CD4-positive, alpha-beta memory T cell (primary cell): ENCODE measurements around the gene PARD3B. TPM values are rescaled to one million over a fixed set of nuclear protein-coding genes. Genes with fewer than 3 reads are reported as not detected.

Experiments
- CTCF ChIA-PET: fragments of 350-600 bp; sonication (Branson Sonifier 250); formaldehyde crosslinking; loops from one replicate; lab custom pipeline; 2021; ENCODE audit warnings: inconsistent platforms; ENCODE audit not compliant: partially characterized antibody; lab: Charles Lee
- POLR2A ChIA-PET: fragments of 350-600 bp; sonication (Branson Sonifier 250); formaldehyde crosslinking; loops from one replicate; lab custom pipeline; 2021; ENCODE audit not compliant: partially characterized antibody; lab: Charles Lee
- DNase-seq, 5 donors: peaks; one replicate each; pipeline versions ENCODE4 v3.0.0 to v3.0.0-alpha.2; 2020 to 2022; ENCODE audit warnings: mixed read lengths in 1 of 5
- H3K27ac ChIP-seq: one replicate; pipeline ENCODE4 v1.7.0; 2013; ENCODE audit warnings: low read depth, low read length
- H3K27me3 ChIP-seq: 2 replicates; pipeline ENCODE4 v1.7.0; 2013; ENCODE audit warnings: mild to moderate bottlenecking, low read length, moderate library complexity; ENCODE audit not compliant: insufficient read depth
- H3K36me3 ChIP-seq: 2 replicates; pipeline ENCODE4 v1.7.0; 2013; ENCODE audit warnings: mild to moderate bottlenecking, low read length, moderate library complexity; ENCODE audit not compliant: insufficient read depth
- H3K4me1 ChIP-seq: 2 replicates; pipeline ENCODE4 v1.7.0; 2013; ENCODE audit warnings: mild to moderate bottlenecking, low read length, moderate library complexity; ENCODE audit not compliant: insufficient read depth
- H3K4me3 ChIP-seq, 2 donors: one replicate each; pipeline ENCODE4 v1.7.0; 2013; ENCODE audit warnings: low read length in 2 of 2, mild to moderate bottlenecking in 1 of 2
- H3K9me3 ChIP-seq, 2 donors: one replicate each; pipeline ENCODE4 v1.7.0; 2013; ENCODE audit warnings: low read length in 2 of 2, control low read depth in 1 of 2; ENCODE audit not compliant: control insufficient read depth in 1 of 2
- H3K27ac Mint-ChIP-seq, 7 donors: one replicate each; pipeline ENCODE4 v1.8.0; 2020 to 2021; ENCODE audit warnings: mixed read lengths in 7 of 7, mild to moderate bottlenecking in 6 of 7, inconsistent platforms in 3 of 7, moderate library complexity in 3 of 7
- H3K27me3 Mint-ChIP-seq, 2 donors: one replicate each; pipeline ENCODE4 v1.8.0; 2020 to 2021; ENCODE audit warnings: mixed read lengths in 2 of 2
- H3K36me3 Mint-ChIP-seq, 2 donors: one replicate each; pipeline ENCODE4 v1.8.0; 2020 to 2021; ENCODE audit warnings: mixed read lengths in 2 of 2, inconsistent platforms in 1 of 2, mild to moderate bottlenecking in 1 of 2
- H3K4me1 Mint-ChIP-seq, 4 donors: one replicate each; pipeline ENCODE4 v1.8.0; 2020 to 2021; ENCODE audit warnings: mixed read lengths in 4 of 4, mild to moderate bottlenecking in 1 of 4
- H3K4me3 Mint-ChIP-seq, 8 donors: one replicate each; pipeline ENCODE4 v1.8.0; 2020 to 2021; ENCODE audit warnings: mixed read lengths in 8 of 8, mild to moderate bottlenecking in 7 of 8, moderate library complexity in 6 of 8, inconsistent platforms in 3 of 8
- H3K9me3 Mint-ChIP-seq, 8 donors: one replicate each; pipeline ENCODE4 v1.8.0; 2020 to 2021; ENCODE audit warnings: mixed read lengths in 8 of 8, mild to moderate bottlenecking in 5 of 8, inconsistent platforms in 3 of 8, moderate library complexity in 1 of 8
- intact Hi-C: fragments of 100-400 bp; cut with micrococcal nuclease; formaldehyde crosslinking; loops from one replicate; pipeline ENCODE4 v1.15.1; 2023
- polyA plus RNA-seq, 2 donors: library from polyadenylated mRNA; unstranded; fragments of 300-500 nt; fragmentation: Illumina TruSeq; gene quantifications; one replicate each; pipeline ENCODE4 v1.2.3, GENCODE V29; 2021
- total RNA-seq, 2 experiments: library from RNA; stranded (reverse); gene quantifications; one replicate each; pipeline ENCODE4 v1.2.3, GENCODE V29; 2021

Gene PARD3B
- total and polyA plus RNA-seq, 4 experiments from 2014 or later, result 0.44 to 1.3 (median 1.2) TPM; not detected in 1

GRCh38 chr2:205176546-205176945, 631.3 kb downstream of the PARD3B start:
- intact Hi-C loops, result no loop called here
- no peaks in the 10 kb centered on the region for H3K36me3 Mint-ChIP-seq
- no peaks in the 10 kb centered on the region for H3K36me3 ChIP-seq
- ChIA-PET CTCF (no interaction called here), POLR2A (no interaction called here)
- H3K27ac Mint-ChIP-seq, result no peak overlapping the region
- H3K4me3 ChIP-seq, result no peak overlapping the region
- H3K27me3 ChIP-seq, result no peaks in the 10 kb centered on the region
- no peak for DNase-seq
- no peaks in the 10 kb centered on the region for H3K4me1 Mint-ChIP-seq
- H3K4me1 ChIP-seq, result no peaks in the 10 kb centered on the region
- H3K27me3 Mint-ChIP-seq, result peaks cover 0 to 1% of the 10 kb centered on the region in 2 donors
- H3K9me3 Mint-ChIP-seq, result no peaks in the 10 kb centered on the region
- H3K9me3 ChIP-seq, result no peaks in the 10 kb centered on the region
- H3K27ac ChIP-seq, result no peak overlapping the region
- no peak overlapping the region for H3K4me3 Mint-ChIP-seq

- Histone ChIP-seq H3K9me3 (no peaks in the 10 kb centered on the region), H3K36me3 (no peaks in the 10 kb centered on the region), H3K4me1 (no peaks in the 10 kb centered on the region), H3K27me3 (no peaks in the 10 kb centered on the region), H3K4me3 (no peak overlapping the region), H3K27ac (no peak overlapping the region)
- H3K27ac Mint-ChIP-seq, result no peak overlapping the region
- H3K4me3 Mint-ChIP-seq, result no peak overlapping the region
- H3K4me1 Mint-ChIP-seq, result no peaks in the 10 kb centered on the region
- ChIA-PET POLR2A (no interaction called here), CTCF (no interaction called here)
- no peak for DNase-seq
- intact Hi-C loops, result no loop called here
- no peaks in the 10 kb centered on the region for H3K9me3 Mint-ChIP-seq
- peaks cover 0 to 1% of the 10 kb centered on the region in 2 donors for H3K27me3 Mint-ChIP-seq
- no peaks in the 10 kb centered on the region for H3K36me3 Mint-ChIP-seq
These were observed 632.3 kb downstream of the PARD3B start for GRCh38 chr2:205177546-205177945.

GRCh38 chr2:205180730-205181129, 635.5 kb downstream of the PARD3B start:
- Histone ChIP-seq H3K4me3 (no peak overlapping the region), H3K4me1 (no peaks in the 10 kb centered on the region), H3K36me3 (no peaks in the 10 kb centered on the region), H3K27me3 (no peaks in the 10 kb centered on the region), H3K27ac (no peak overlapping the region), H3K9me3 (no peaks in the 10 kb centered on the region)
- Mint-ChIP-seq H3K4me3 (no peak overlapping the region), H3K27me3 (peaks cover 0 to 1% of the 10 kb centered on the region in 2 donors), H3K36me3 (no peaks in the 10 kb centered on the region), H3K4me1 (no peaks in the 10 kb centered on the region), H3K9me3 (no peaks in the 10 kb centered on the region), H3K27ac (no peak overlapping the region)
- ChIA-PET CTCF (no interaction called here), POLR2A (no interaction called here)
- intact Hi-C loops, result no loop called here
- no peak for DNase-seq

GRCh38 chr2:205187731-205188130, 642.5 kb downstream of the PARD3B start:
- no peaks in the 10 kb centered on the region for H3K4me1 ChIP-seq
- ChIA-PET CTCF (no interaction called here), POLR2A (no interaction called here)
- intact Hi-C loops, result no loop called here
- H3K36me3 ChIP-seq, result no peaks in the 10 kb centered on the region
- no peak for DNase-seq
- Mint-ChIP-seq H3K4me3 (no peak overlapping the region), H3K4me1 (no peaks in the 10 kb centered on the region), H3K9me3 (no peaks in the 10 kb centered on the region), H3K36me3 (no peaks in the 10 kb centered on the region), H3K27me3 (no peaks in the 10 kb centered on the region), H3K27ac (no peak overlapping the region)
- H3K9me3 ChIP-seq, result no peaks in the 10 kb centered on the region
- H3K27me3 ChIP-seq, result no peaks in the 10 kb centered on the region
- no peak overlapping the region for H3K4me3 ChIP-seq
- H3K27ac ChIP-seq, result no peak overlapping the region

GRCh38 chr2:205188239-205189138, 643.2 kb downstream of the PARD3B start:
- Mint-ChIP-seq H3K27ac (no peak overlapping the region), H3K36me3 (no peaks in the 10 kb centered on the region), H3K4me1 (no peaks in the 10 kb centered on the region), H3K4me3 (no peak overlapping the region), H3K27me3 (no peaks in the 10 kb centered on the region), H3K9me3 (no peaks in the 10 kb centered on the region)
- Histone ChIP-seq H3K4me1 (no peaks in the 10 kb centered on the region), H3K9me3 (no peaks in the 10 kb centered on the region), H3K27ac (no peak overlapping the region), H3K36me3 (no peaks in the 10 kb centered on the region), H3K4me3 (no peak overlapping the region), H3K27me3 (no peaks in the 10 kb centered on the region)
- no peak for DNase-seq
- intact Hi-C loops, result no loop called here
- POLR2A ChIA-PET, result no interaction called here
- CTCF ChIA-PET, result interaction anchor here (0.7 kb wide), 1 partner anchor 307 kb away, joined by 4 read pairs; no protein-coding TSS in a partner anchor

- Histone ChIP-seq H3K9me3 (no peaks in the 10 kb centered on the region), H3K27ac (no peak overlapping the region), H3K4me3 (no peak overlapping the region), H3K27me3 (no peaks in the 10 kb centered on the region), H3K4me1 (no peaks in the 10 kb centered on the region), H3K36me3 (no peaks in the 10 kb centered on the region)
- no peak for DNase-seq
- no peaks in the 10 kb centered on the region for H3K36me3 Mint-ChIP-seq
- no peaks in the 10 kb centered on the region for H3K4me1 Mint-ChIP-seq
- H3K4me3 Mint-ChIP-seq, result no peak overlapping the region
- H3K9me3 Mint-ChIP-seq, result no peaks in the 10 kb centered on the region
- POLR2A ChIA-PET, result no interaction called here
- H3K27me3 Mint-ChIP-seq, result no peaks in the 10 kb centered on the region
- intact Hi-C loops, result no loop called here
- no peak overlapping the region for H3K27ac Mint-ChIP-seq
- CTCF ChIA-PET, result interaction anchor here (0.7 kb wide), 1 partner anchor 306 kb away, joined by 4 read pairs; no protein-coding TSS in a partner anchor
These were observed 644.0 kb downstream of the PARD3B start for GRCh38 chr2:205189301-205189700.

- no peaks in the 10 kb centered on the region for H3K4me1 Mint-ChIP-seq
- H3K36me3 ChIP-seq, result no peaks in the 10 kb centered on the region
- H3K4me3 ChIP-seq, result no peak overlapping the region
- H3K27me3 ChIP-seq, result no peaks in the 10 kb centered on the region
- CTCF ChIA-PET, result interaction anchor here (1.1 kb wide), 1 partner anchor 73 kb away, joined by 3 read pairs; no protein-coding TSS in a partner anchor
- H3K9me3 Mint-ChIP-seq, result no peaks in the 10 kb centered on the region
- H3K27me3 Mint-ChIP-seq, result no peaks in the 10 kb centered on the region
- H3K36me3 Mint-ChIP-seq, result no peaks in the 10 kb centered on the region
- no peak overlapping the region for H3K4me3 Mint-ChIP-seq
- H3K4me1 ChIP-seq, result no peaks in the 10 kb centered on the region
- no peak overlapping the region for H3K27ac Mint-ChIP-seq
- H3K27ac ChIP-seq, result no peak overlapping the region
- POLR2A ChIA-PET, result no interaction called here
- intact Hi-C loops, result no loop called here
- no peaks in the 10 kb centered on the region for H3K9me3 ChIP-seq
- no peak for DNase-seq
These were observed 645.3 kb downstream of the PARD3B start for GRCh38 chr2:205190528-205190927.
